ENCODE results near the gene EP400. TPM values are rescaled to one million over a fixed set of nuclear protein-coding genes. Genes with fewer than 3 reads are reported as not detected.

The EP400 gene
- total and polyA plus RNA-seq, 4 donors: 11.4 to 47.8 (median 25.7) TPM

- Histone ChIP-seq H3K9me3 (ENCODE audit: control insufficient read depth in 4 of 4, insufficient read depth in 3 of 4, low read length in 3 of 4) (no peaks in the 10 kb centered on the region), H3K4me3 (no peak overlapping the region)
Measured at GRCh38 chr12:131990980-131991305, 41.2 kb downstream of the EP400 start.

GRCh38 chr12:131991816-131992430 is 42.2 kb downstream of the EP400 start:
- no peaks in the 10 kb centered on the region for H3K9me3 ChIP-seq (ENCODE audit: control insufficient read depth in 4 of 4, insufficient read depth in 3 of 4, low read length in 3 of 4)
- no peaks in the 10 kb centered on the region for H3K4me1 ChIP-seq (ENCODE audit: control insufficient read depth in 5 of 5, insufficient read depth in 5 of 5, low read length in 5 of 5)
- no peak for ATAC-seq (ENCODE audit: insufficient read depth, low FRiP score)
- no peak overlapping the region for H3K27ac ChIP-seq (ENCODE audit: low read depth in 1 of 2, low read length in 1 of 2)
- no peak for TF ChIP-seq CTCF (IDR thresholded peaks at IDR 0.05; ENCODE audit: control extremely low read depth, extremely low read depth)
- H3K9ac ChIP-seq (ENCODE audit: insufficient read depth in 1 of 2, low read length in 2 of 2): no peak overlapping the region
- 95 to 97% methylated on average over 11 of the region's 11 CpGs for WGBS, 2 donors
- H3K36me3 ChIP-seq (ENCODE audit: control insufficient read depth in 4 of 4, insufficient read depth in 4 of 4, low read length in 4 of 4): peaks cover 24 to 56% (median 43%) of the 10 kb centered on the region in 4 donors
- H3K27me3 ChIP-seq (ENCODE audit: control insufficient read depth in 3 of 3, insufficient read depth in 3 of 3, low read length in 2 of 3): no peaks in the 10 kb centered on the region
- DNase-seq: no peak
- H3K4me3 ChIP-seq: no peak overlapping the region

More at GRCh38 chr12:131990980-131991305, 41.2 kb downstream of the EP400 start:
- WGBS, 2 donors: 84 to 85% methylated on average over 9 of the region's 9 CpGs
- DNase-seq (no peak), ATAC-seq (ENCODE audit: insufficient read depth, low FRiP score) (no peak)
- H3K9ac ChIP-seq (ENCODE audit: insufficient read depth in 1 of 2, low read length in 2 of 2): no peak overlapping the region
- no peaks in the 10 kb centered on the region for H3K27me3 ChIP-seq (ENCODE audit: control insufficient read depth in 3 of 3, insufficient read depth in 3 of 3, low read length in 2 of 3)
- TF ChIP-seq CTCF (IDR thresholded peaks at IDR 0.05; ENCODE audit: control extremely low read depth, extremely low read depth): no peak
- peaks cover 24 to 61% (median 45%) of the 10 kb centered on the region in 4 donors for H3K36me3 ChIP-seq (ENCODE audit: control insufficient read depth in 4 of 4, insufficient read depth in 4 of 4, low read length in 4 of 4)
- no peak overlapping the region for H3K27ac ChIP-seq (ENCODE audit: low read depth in 1 of 2, low read length in 1 of 2)
- H3K4me1 ChIP-seq (ENCODE audit: control insufficient read depth in 5 of 5, insufficient read depth in 5 of 5, low read length in 5 of 5): no peaks in the 10 kb centered on the region

GRCh38 chr12:131994589-131994988 is 44.8 kb downstream of the EP400 start:
- TF ChIP-seq CTCF (IDR thresholded peaks at IDR 0.05; ENCODE audit: control extremely low read depth, extremely low read depth): no peak
- H3K27ac ChIP-seq (ENCODE audit: low read depth in 1 of 2, low read length in 1 of 2): no peak overlapping the region
- no peak overlapping the region for H3K4me3 ChIP-seq
- H3K4me1 ChIP-seq (ENCODE audit: control insufficient read depth in 5 of 5, insufficient read depth in 5 of 5, low read length in 5 of 5): no peaks in the 10 kb centered on the region
- H3K36me3 ChIP-seq (ENCODE audit: control insufficient read depth in 4 of 4, insufficient read depth in 4 of 4, low read length in 4 of 4): peaks cover 15 to 43% (median 37%) of the 10 kb centered on the region in 4 donors
- ATAC-seq (ENCODE audit: insufficient read depth, low FRiP score) (no peak), DNase-seq (no peak)
- no peaks in the 10 kb centered on the region for H3K9me3 ChIP-seq (ENCODE audit: control insufficient read depth in 4 of 4, insufficient read depth in 3 of 4, low read length in 3 of 4)
- no peak overlapping the region for H3K9ac ChIP-seq (ENCODE audit: insufficient read depth in 1 of 2, low read length in 2 of 2)
- no peaks in the 10 kb centered on the region for H3K27me3 ChIP-seq (ENCODE audit: control insufficient read depth in 3 of 3, insufficient read depth in 3 of 3, low read length in 2 of 3)
- WGBS, 2 donors: 86 to 87% methylated on average over 4 of the region's 4 CpGs
